Lower leg skin (tissue), 4 donors: ENCODE results near the gene C6orf89. TPM values are rescaled to one million over a fixed set of nuclear protein-coding genes. Genes with fewer than 3 reads are reported as not detected.

Experiments
- DNase-seq, 2 donors: peaks; one replicate each; pipeline ENCODE4 v3.0.0-alpha.2; 2019; ENCODE audit warnings: low spot score in 2 of 2
- H3K4me3 ChIP-seq: fragments of 200-600 bp; sonication (generic); 2 replicates; pipeline ENCODE4 v1.5.1; 2017; ENCODE audit warnings: mild to moderate bottlenecking, low read depth; ENCODE audit not compliant: poor library complexity, severe bottlenecking
- POLR2A ChIP-seq, 2 donors: fragments of 450-650 bp; IDR thresholded peaks; one replicate each; pipeline ENCODE4 v1.6.1; 2016 to 2017; ENCODE audit warnings: antibody characterized with exemption in 2 of 2, mild to moderate bottlenecking in 1 of 2, moderate library complexity in 1 of 2
- WGBS, 2 donors: methylation state at CpG; one replicate each; pipeline ENCODE4 v1.1.5; 2018; 5-methylcytosine and 5-hydroxymethylcytosine counted together
- intact Hi-C: fragments of 100-400 bp; cut with DNase I; formaldehyde crosslinking; loops from one replicate; pipeline ENCODE4 v1.15.0; 2023; ENCODE audit warnings: low total_unique reads
- total RNA-seq, 4 donors: library from RNA; depleted of rRNA; stranded (reverse); fragments of >200 nt; gene quantifications; one replicate each; pipeline ENCODE4 v1.1.0, GENCODE V29; 2016
- TF ChIP-seq, protein P1 (sequence below), 3 donors: fragments of 450-650 bp; IDR thresholded peaks; one replicate each; pipeline ENCODE4 v1.5.1; 2016; ENCODE audit warnings: antibody characterized with exemption in 3 of 3, mild to moderate bottlenecking in 3 of 3, moderate library complexity in 2 of 3

C6orf89 gene
- total RNA-seq, 4 donors from 2014 or later, result 27.5 to 47.4 (median 30.5) TPM

GRCh38 chr6:36907781-36908180 lies 22.0 kb downstream of the C6orf89 start:
- TF ChIP-seq, protein P1, sequence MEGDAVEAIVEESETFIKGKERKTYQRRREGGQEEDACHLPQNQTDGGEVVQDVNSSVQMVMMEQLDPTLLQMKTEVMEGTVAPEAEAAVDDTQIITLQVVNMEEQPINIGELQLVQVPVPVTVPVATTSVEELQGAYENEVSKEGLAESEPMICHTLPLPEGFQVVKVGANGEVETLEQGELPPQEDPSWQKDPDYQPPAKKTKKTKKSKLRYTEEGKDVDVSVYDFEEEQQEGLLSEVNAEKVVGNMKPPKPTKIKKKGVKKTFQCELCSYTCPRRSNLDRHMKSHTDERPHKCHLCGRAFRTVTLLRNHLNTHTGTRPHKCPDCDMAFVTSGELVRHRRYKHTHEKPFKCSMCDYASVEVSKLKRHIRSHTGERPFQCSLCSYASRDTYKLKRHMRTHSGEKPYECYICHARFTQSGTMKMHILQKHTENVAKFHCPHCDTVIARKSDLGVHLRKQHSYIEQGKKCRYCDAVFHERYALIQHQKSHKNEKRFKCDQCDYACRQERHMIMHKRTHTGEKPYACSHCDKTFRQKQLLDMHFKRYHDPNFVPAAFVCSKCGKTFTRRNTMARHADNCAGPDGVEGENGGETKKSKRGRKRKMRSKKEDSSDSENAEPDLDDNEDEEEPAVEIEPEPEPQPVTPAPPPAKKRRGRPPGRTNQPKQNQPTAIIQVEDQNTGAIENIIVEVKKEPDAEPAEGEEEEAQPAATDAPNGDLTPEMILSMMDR (IDR thresholded peaks at IDR 0.05), result no peak
- TF ChIP-seq POLR2A (IDR thresholded peaks at IDR 0.05), result no peak
- intact Hi-C loops, result no loop called here
- no peak for DNase-seq
- H3K4me3 ChIP-seq, result no peak overlapping the region
- whole genome bisulfite sequencing, 2 donors, result 37 to 46% methylated on average over 5 of the region's 5 CpGs

DNA sequence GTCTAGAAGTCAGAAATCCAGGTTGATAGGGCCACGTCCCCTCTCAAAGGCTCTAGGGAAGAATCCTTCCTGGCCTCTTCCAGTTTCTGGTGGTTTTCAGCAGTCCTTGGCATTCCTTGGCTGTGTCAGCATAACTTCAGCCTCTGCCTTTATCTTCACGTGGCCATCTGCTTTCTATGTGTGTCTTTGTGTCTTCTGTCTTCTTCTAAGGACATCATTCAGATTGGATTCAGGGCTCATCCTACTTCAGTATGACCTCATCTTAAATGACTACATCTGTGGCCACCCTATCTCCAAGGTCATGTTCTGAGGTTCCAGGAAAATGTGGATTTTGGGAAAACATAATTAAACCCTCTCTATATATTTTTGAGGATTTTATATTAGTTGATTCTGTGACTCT lies 23.0 kb downstream of the C6orf89 start:
- DNase-seq, result no peak
- WGBS, 2 donors, result 77 to 81% methylated on average over 2 of the region's 2 CpGs
- H3K4me3 ChIP-seq, result no peak overlapping the region
- intact Hi-C loops, result no loop called here
- TF ChIP-seq, protein P1 (IDR thresholded peaks at IDR 0.05), result no peak
- TF ChIP-seq POLR2A (IDR thresholded peaks at IDR 0.05), result no peak

- no peak for DNase-seq
- no peak for TF ChIP-seq POLR2A (IDR thresholded peaks at IDR 0.05)
- TF ChIP-seq, protein P1 (IDR thresholded peaks at IDR 0.05), result no peak
- WGBS, 2 donors, result 33 to 37% methylated on average over 4 of the region's 4 CpGs
- intact Hi-C loops, result no loop called here
- no peak overlapping the region for H3K4me3 ChIP-seq
Observed at GRCh38 chr6:36912030-36912454, 26.3 kb downstream of the C6orf89 start.

DNA sequence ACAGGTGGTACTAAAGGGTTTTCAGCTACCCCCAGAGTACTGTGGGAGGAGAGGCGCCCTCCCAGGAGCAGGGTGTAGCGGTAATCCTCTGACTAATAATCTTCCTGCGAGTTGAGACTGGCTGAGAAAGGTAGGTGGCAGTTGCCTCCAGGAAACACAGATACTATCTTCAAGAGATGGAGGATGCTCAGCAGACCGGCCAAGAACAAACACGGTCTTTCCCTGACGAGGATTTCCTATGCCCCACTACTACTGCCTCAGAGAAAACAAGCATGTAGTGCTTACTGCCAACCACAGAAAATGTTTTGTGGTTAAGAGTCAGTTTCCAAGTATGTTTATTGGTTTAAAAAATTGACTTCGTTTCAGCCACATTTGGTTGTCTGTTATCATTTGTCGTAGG lies 26.8 kb downstream of the C6orf89 start:
- H3K4me3 ChIP-seq, result no peak overlapping the region
- 26 to 34% methylated on average over 8 of the region's 8 CpGs for WGBS, 2 donors
- intact Hi-C loops, result no loop called here
- no peak for DNase-seq
- TF ChIP-seq, protein P1 (IDR thresholded peaks at IDR 0.05), result no peak
- TF ChIP-seq POLR2A (IDR thresholded peaks at IDR 0.05), result no peak

- intact Hi-C loops, result no loop called here
Observed at GRCh38 chr6:36913082-36913481, 27.3 kb downstream of the C6orf89 start.

More at GRCh38 chr6:36913082-36913481, 27.3 kb downstream of the C6orf89 start:
- WGBS, 2 donors, result 62 to 64% methylated on average over 4 of the region's 4 CpGs
- no peak for DNase-seq
- TF ChIP-seq, protein P1 (IDR thresholded peaks at IDR 0.05), result no peak
- no peak for TF ChIP-seq POLR2A (IDR thresholded peaks at IDR 0.05)
- H3K4me3 ChIP-seq, result no peak overlapping the region
